WI38 (cell line): ENCODE results near the gene HNRNPC.

ENCODE experiments used
- H3K4me3 ChIP-seq: 2 replicates; pipeline ENCODE4 v1.5.1; 2011; ENCODE audit warnings: low read depth, mild to moderate bottlenecking, control low read depth, low read length
- TF ChIP-seq, protein P1 (sequence below): IDR thresholded peaks from 2 replicates; pipeline ENCODE4 v1.5.1; 2012; ENCODE audit warnings: low read depth, mild to moderate bottlenecking, control low read depth, low read length

HNRNPC gene

DNA sequence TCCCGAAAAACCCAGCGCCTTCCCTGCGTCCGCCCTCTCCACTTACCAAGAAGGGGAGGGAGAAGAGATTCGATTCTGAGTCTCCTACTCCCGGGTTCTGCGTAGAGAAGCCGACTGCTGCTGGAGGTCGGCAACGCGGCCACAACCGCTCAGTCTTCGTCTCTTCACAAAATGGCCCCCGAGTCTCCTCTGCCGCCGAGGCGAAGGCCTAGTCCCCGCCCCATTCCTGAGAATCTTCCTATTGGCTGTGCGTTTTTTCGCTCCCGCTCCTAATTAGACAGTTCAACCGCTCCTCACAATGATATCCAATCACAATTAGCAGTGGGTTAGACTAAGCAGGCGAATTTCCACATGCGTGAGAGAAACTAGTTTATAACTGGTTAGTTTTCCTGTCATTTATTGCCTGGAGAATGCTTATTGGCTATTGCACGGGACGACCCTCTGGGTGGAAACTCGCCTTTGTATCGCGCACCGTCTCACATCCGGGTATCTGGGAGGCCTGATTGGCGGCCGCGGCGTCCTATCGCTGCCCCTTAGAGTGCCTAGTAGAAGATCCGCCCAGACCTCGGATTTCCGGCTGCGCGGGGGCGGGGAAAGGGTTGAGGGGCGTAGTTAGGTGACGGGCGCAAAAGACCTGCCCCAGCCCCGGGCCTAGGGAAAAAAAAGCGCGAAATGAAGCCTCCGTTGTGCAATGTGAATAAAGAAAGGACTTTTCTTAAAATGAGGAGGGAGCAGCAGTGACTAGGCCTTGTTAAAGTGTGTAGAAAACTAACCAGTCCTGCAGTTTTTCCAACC lies at the start of gene HNRNPC:
Gene HNRNPC (minus strand): TSS at position 191 of the 795 bp plus-strand sequence. CDS start 35,249 bp downstream, outside the sequence.
- peak within 1 kb of the TSS; percentile 88 for H3K4me3 ChIP-seq
- TF ChIP-seq, protein P1, sequence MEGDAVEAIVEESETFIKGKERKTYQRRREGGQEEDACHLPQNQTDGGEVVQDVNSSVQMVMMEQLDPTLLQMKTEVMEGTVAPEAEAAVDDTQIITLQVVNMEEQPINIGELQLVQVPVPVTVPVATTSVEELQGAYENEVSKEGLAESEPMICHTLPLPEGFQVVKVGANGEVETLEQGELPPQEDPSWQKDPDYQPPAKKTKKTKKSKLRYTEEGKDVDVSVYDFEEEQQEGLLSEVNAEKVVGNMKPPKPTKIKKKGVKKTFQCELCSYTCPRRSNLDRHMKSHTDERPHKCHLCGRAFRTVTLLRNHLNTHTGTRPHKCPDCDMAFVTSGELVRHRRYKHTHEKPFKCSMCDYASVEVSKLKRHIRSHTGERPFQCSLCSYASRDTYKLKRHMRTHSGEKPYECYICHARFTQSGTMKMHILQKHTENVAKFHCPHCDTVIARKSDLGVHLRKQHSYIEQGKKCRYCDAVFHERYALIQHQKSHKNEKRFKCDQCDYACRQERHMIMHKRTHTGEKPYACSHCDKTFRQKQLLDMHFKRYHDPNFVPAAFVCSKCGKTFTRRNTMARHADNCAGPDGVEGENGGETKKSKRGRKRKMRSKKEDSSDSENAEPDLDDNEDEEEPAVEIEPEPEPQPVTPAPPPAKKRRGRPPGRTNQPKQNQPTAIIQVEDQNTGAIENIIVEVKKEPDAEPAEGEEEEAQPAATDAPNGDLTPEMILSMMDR = no peak

DNA sequence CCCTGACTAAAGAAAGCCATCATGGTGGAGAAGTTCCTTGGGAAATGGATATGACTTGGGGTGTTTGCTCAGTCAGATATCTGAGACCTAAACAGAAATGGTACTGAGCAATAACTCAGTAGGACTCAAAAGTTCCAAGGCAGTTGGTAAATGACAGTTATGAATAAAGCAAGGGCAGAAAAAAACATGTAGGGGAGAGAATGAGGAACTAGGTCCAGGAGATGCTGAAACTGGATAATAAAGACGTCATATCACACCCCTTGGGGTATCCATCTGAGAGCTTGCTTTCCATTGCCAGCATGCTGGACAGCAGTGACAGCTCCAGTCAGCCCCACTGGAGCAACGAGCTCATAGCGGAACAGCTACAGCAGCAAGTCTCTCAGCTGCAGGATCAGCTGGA lies 48.2 kb upstream of the HNRNPC start:
- H3K4me3 ChIP-seq = no peak overlapping the region

DNA sequence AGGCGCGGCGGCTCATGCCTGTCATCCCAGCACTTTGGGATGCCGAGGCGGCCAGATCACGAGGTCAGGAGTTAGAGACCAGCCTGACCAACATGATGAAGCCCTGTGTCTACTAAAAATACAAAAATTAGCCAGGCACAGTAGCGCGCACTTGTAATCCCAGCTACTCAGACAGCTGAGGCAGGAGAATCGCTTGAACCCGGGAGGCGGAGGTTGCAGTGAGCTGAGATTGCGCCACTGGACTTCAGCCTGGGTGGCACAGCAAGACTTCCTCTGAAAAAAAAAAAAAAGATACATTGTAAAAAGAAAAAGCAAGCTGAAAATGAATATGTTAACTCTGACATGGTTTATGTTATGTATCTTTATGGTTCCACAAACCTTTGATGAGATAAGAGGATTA lies 44.3 kb upstream of the HNRNPC start:
- no peak overlapping the region for H3K4me3 ChIP-seq

More for the DNA sequence above, 48.2 kb upstream of the HNRNPC start:
- TF ChIP-seq, protein P1 = no peak

DNA sequence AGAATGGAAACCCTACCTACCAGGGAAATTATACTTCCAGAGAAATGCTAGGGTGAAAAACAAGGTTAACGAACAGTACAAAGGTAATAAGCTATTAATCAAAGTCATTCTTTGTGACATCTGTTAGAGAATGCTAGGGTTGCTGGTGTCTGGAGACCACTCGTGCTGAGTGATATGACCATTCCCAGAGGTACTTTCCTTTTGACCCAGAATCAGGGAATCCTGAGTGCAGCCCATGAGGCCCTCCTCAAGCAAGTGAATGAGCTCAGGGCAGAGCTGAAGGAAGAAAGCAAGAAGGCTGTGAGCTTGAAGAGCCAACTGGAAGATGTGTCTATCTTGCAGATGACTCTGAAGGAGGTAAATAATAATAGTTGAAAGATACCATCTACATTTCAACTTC lies 42.4 kb upstream of the HNRNPC start:
- TF ChIP-seq, protein P1 = no peak
- H3K4me3 ChIP-seq = no peak overlapping the region

More for the DNA sequence above, 44.3 kb upstream of the HNRNPC start:
- TF ChIP-seq, protein P1 = no peak

DNA sequence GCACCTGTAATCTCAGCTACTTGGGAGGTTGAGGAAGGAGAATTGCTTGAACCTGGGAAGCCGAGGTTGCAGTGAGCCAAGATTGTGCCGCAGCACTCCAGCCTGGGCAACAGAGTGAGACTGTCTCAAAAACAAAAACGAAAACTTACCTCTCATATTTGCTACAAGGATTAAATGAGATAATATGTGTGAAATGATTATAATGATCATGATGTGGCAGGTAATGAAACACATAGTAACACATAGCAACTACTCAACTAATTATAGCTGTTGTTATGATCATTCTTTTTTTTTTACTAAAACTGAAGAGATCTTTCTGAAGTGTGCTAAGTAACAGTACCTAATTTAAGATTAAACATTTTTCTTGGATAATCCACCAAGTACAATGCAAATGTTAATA lies 40.7 kb upstream of the HNRNPC start:
- no peak overlapping the region for H3K4me3 ChIP-seq
- TF ChIP-seq, protein P1 = no peak

DNA sequence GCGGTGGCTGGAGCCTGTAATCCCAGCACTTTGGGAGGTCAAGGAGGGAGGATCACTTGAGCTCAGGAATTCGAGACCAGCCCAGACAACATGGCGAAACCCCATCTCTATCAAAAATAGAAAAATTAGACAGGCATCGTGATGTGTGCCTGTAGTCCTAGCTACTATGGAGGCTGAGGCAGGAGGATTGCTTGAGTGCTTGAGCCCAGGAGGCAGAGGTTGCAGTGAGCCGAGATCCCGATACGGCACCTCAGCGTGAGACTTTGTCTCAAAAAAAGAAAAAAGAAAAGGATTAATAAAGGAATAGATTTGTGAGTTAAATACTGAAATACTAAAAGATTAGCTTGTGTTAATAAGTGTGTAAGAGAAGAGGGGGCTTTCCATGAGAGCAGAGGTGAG lies 40.0 kb upstream of the HNRNPC start:
- TF ChIP-seq, protein P1 = no peak
- no peak overlapping the region for H3K4me3 ChIP-seq

DNA sequence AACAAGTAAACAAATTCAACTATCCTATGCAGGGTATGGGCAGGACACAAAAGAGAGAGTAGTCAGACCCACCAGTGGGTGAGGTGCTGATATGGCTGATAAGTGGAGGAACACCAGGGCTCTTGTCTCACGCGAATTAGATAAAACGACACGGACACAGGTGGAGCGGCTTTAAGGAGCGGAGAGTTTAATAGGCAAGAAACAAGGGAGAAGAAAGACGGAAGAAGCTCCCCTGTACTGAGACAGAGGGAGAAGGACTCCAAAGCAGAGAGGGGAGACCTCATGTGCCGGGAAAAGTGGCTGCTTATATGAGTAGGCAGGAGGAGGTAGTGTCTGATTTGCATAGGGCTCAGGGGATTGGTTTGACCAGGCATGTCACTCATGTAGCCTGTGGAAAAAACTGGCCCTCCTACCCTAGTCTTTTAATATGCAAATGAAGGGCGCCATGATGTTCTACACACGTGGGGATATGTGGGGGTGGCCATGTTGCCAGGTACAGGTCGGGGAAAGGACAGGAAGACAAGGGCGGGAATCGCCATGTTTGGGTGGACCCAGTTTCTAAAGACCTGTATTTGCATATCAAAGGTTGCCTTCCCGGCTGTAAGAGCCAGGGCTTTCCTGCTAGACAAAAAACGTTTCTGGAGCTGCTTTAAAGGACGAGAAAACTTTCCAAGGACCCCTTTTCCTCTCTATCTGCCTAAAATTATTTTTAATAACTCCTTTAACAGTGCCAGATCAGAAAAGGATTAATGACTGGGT lies 39.4 kb upstream of the HNRNPC start:
- H3K4me3 ChIP-seq = no peak overlapping the region
- TF ChIP-seq, protein P1 = no peak
